ENCODE measurements around the gene ZER1. TPM values are rescaled to one million over a fixed set of nuclear protein-coding genes. Genes with fewer than 3 reads are reported as not detected.

ZER1 gene
- total RNA-seq, 1 experiment from 2014 or later: 10.5 TPM

- H3K4me1 ChIP-seq (replicated peaks): no peaks in the 10 kb centered on the region
- no peak overlapping the region for H3K27ac ChIP-seq
- no peaks in the 10 kb centered on the region for H3K36me3 ChIP-seq
- H3K4me3 ChIP-seq: no peak overlapping the region
- H3K27me3 ChIP-seq (replicated peaks): no peaks in the 10 kb centered on the region
- H3K9me3 ChIP-seq (replicated peaks): no peaks in the 10 kb centered on the region
- no peak for DNase-seq (ENCODE audit: low read depth in 1 of 2, low spot score in 2 of 2)
Observed at GRCh38 chr9:128742401-128742800, 29.3 kb downstream of the ZER1 start.

GRCh38 chr9:128735373-128735772 lies 36.4 kb downstream of the ZER1 start:
- H3K27me3 ChIP-seq (replicated peaks): no peaks in the 10 kb centered on the region
- H3K36me3 ChIP-seq: no peaks in the 10 kb centered on the region
- no peak for DNase-seq (ENCODE audit: low read depth in 1 of 2, low spot score in 2 of 2)
- H3K9me3 ChIP-seq (replicated peaks): no peaks in the 10 kb centered on the region
- H3K4me3 ChIP-seq: no peak overlapping the region
- no peak overlapping the region for H3K27ac ChIP-seq
- no peaks in the 10 kb centered on the region for H3K4me1 ChIP-seq (replicated peaks)

- H3K4me3 ChIP-seq: no peak overlapping the region
- H3K27ac ChIP-seq: no peak overlapping the region
- H3K27me3 ChIP-seq (replicated peaks): no peaks in the 10 kb centered on the region
- no peaks in the 10 kb centered on the region for H3K36me3 ChIP-seq
- H3K9me3 ChIP-seq (replicated peaks): no peaks in the 10 kb centered on the region
- H3K4me1 ChIP-seq (replicated peaks): no peaks in the 10 kb centered on the region
- DNase-seq (ENCODE audit: low read depth in 1 of 2, low spot score in 2 of 2): peak; percentile 20 to 46
Observed at GRCh38 chr9:128733256-128733655, 38.5 kb downstream of the ZER1 start.

- Histone ChIP-seq H3K36me3 (no peaks in the 10 kb centered on the region), H3K9me3 (replicated peaks) (no peaks in the 10 kb centered on the region)
Observed at GRCh38 chr9:128732576-128732975, 39.2 kb downstream of the ZER1 start.

GRCh38 chr9:128731691-128732090 lies 40.0 kb downstream of the ZER1 start:
- Histone ChIP-seq H3K9me3 (replicated peaks) (no peaks in the 10 kb centered on the region), H3K4me1 (replicated peaks) (no peaks in the 10 kb centered on the region), H3K27ac (no peak overlapping the region), H3K4me3 (no peak overlapping the region), H3K27me3 (replicated peaks) (no peaks in the 10 kb centered on the region), H3K36me3 (no peaks in the 10 kb centered on the region)
- no peak for DNase-seq (ENCODE audit: low read depth in 1 of 2, low spot score in 2 of 2)

More at GRCh38 chr9:128732576-128732975, 39.2 kb downstream of the ZER1 start:
- H3K4me3 ChIP-seq: no peak overlapping the region
- no peaks in the 10 kb centered on the region for H3K4me1 ChIP-seq (replicated peaks)
- no peak overlapping the region for H3K27ac ChIP-seq
- no peaks in the 10 kb centered on the region for H3K27me3 ChIP-seq (replicated peaks)
- DNase-seq (ENCODE audit: low read depth in 1 of 2, low spot score in 2 of 2): no peak

- Histone ChIP-seq H3K4me1 (replicated peaks) (no peaks in the 10 kb centered on the region), H3K27me3 (replicated peaks) (no peaks in the 10 kb centered on the region), H3K4me3 (no peak overlapping the region), H3K36me3 (no peaks in the 10 kb centered on the region), H3K27ac (no peak overlapping the region), H3K9me3 (replicated peaks) (no peaks in the 10 kb centered on the region)
- no peak for DNase-seq (ENCODE audit: low read depth in 1 of 2, low spot score in 2 of 2)
Observed at GRCh38 chr9:128731093-128731492, 40.6 kb downstream of the ZER1 start.

GRCh38 chr9:128729766-128730517 lies 41.8 kb downstream of the ZER1 start:
- H3K4me3 ChIP-seq: no peak overlapping the region
- DNase-seq (ENCODE audit: low read depth in 1 of 2, low spot score in 2 of 2): no peak
- no peak overlapping the region for H3K27ac ChIP-seq
- H3K36me3 ChIP-seq: no peaks in the 10 kb centered on the region
- H3K27me3 ChIP-seq (replicated peaks): no peaks in the 10 kb centered on the region
- no peaks in the 10 kb centered on the region for H3K9me3 ChIP-seq (replicated peaks)
- no peaks in the 10 kb centered on the region for H3K4me1 ChIP-seq (replicated peaks)

- DNase-seq (ENCODE audit: low read depth in 1 of 2, low spot score in 2 of 2): no peak
- Histone ChIP-seq H3K4me3 (no peak overlapping the region), H3K27ac (no peak overlapping the region), H3K4me1 (replicated peaks) (0 out of 2 replicates have a peak, but pooled peaks cover 5% of the 10 kb centered on the region), H3K9me3 (replicated peaks) (no peaks in the 10 kb centered on the region), H3K27me3 (replicated peaks) (no peaks in the 10 kb centered on the region), H3K36me3 (no peaks in the 10 kb centered on the region)
Observed at GRCh38 chr9:128729302-128729701, 42.4 kb downstream of the ZER1 start.

- Histone ChIP-seq H3K4me3 (no peak overlapping the region), H3K27me3 (replicated peaks) (no peaks in the 10 kb centered on the region), H3K4me1 (replicated peaks) (peaks cover 11% of the 10 kb centered on the region), H3K27ac (no peak overlapping the region), H3K36me3 (peaks cover 6% of the 10 kb centered on the region; the same call in 1 of the 2 replicates), H3K9me3 (replicated peaks) (no peaks in the 10 kb centered on the region)
- DNase-seq (ENCODE audit: low read depth in 1 of 2, low spot score in 2 of 2): no peak
Observed at GRCh38 chr9:128728298-128728697, 43.4 kb downstream of the ZER1 start.

GRCh38 chr9:128727640-128728248 lies 44.0 kb downstream of the ZER1 start:
- Histone ChIP-seq H3K27me3 (replicated peaks) (no peaks in the 10 kb centered on the region), H3K9me3 (replicated peaks) (no peaks in the 10 kb centered on the region), H3K4me1 (replicated peaks) (peaks cover 17% of the 10 kb centered on the region), H3K4me3 (no peak overlapping the region), H3K36me3 (peaks cover 6% of the 10 kb centered on the region; the same call in 1 of the 2 replicates), H3K27ac (no peak overlapping the region)
- no peak for DNase-seq (ENCODE audit: low read depth in 1 of 2, low spot score in 2 of 2)

- H3K27me3 ChIP-seq (replicated peaks): no peaks in the 10 kb centered on the region
- peak overlapping the region; percentile 72 for H3K4me3 ChIP-seq
- peaks cover 20% of the 10 kb centered on the region for H3K36me3 ChIP-seq
- no peak overlapping the region for H3K27ac ChIP-seq
- DNase-seq (ENCODE audit: low read depth in 1 of 2, low spot score in 2 of 2): peak; percentile 71 to 83
- H3K9me3 ChIP-seq (replicated peaks): no peaks in the 10 kb centered on the region
- H3K4me1 ChIP-seq (replicated peaks): peaks cover 18% of the 10 kb centered on the region
Observed at GRCh38 chr9:128724744-128725211, 46.9 kb downstream of the ZER1 start.

GRCh38 chr9:128723866-128724743 lies 47.6 kb downstream of the ZER1 start, which contains the start of gene ZDHHC12:
ZDHHC12 (minus strand) TSS chr9:128724127; CDS start chr9:128724093, 34 bp downstream.
- Histone ChIP-seq H3K27me3 (replicated peaks) (no peaks in the 10 kb centered on the region), H3K36me3 (peaks cover 21% of the 10 kb centered on the region), H3K9me3 (replicated peaks) (no peaks in the 10 kb centered on the region), H3K4me1 (replicated peaks) (peaks cover 18% of the 10 kb centered on the region), H3K27ac (no peak within 1 kb of the TSS), H3K4me3 (peak within 1 kb of the TSS; percentile 72)
- DNase-seq (ENCODE audit: low read depth in 1 of 2, low spot score in 2 of 2): peak; percentile 90 to 98

GRCh38 chr9:128723352-128723865 lies 48.3 kb downstream of the ZER1 start:
- H3K27ac ChIP-seq: no peak overlapping the region

More at GRCh38 chr9:128723352-128723865, 48.3 kb downstream of the ZER1 start:
- H3K27me3 ChIP-seq (replicated peaks): no peaks in the 10 kb centered on the region
- peaks cover 18% of the 10 kb centered on the region for H3K4me1 ChIP-seq (replicated peaks)
- DNase-seq (ENCODE audit: low read depth in 1 of 2, low spot score in 2 of 2): no peak
- H3K4me3 ChIP-seq: peak overlapping the region; percentile 72
- no peaks in the 10 kb centered on the region for H3K9me3 ChIP-seq (replicated peaks)
- H3K36me3 ChIP-seq: peaks cover 21% of the 10 kb centered on the region

Measured in SJSA1 (cell line).